ENCODE measurements around the gene TBCD.

GRCh38 chr17:82981141-82981730 lies 229.4 kb downstream of the TBCD start:
- TF ChIP-seq CTCF (IDR thresholded peaks at IDR 0.05; ENCODE audit: low read length) (no peak), EZH2 (optimal IDR thresholded peaks at IDR 0.05; ENCODE audit: low read depth, low read length) (no peak)
